Mucosa of rectum (tissue), 2 donors: Measurements from ENCODE around the gene IPCEF1.
A peak's percentile ranks its signal among the peaks of the same experiment; 100 is the strongest.

Experiments
- H3K27ac ChIP-seq, 2 donors: one replicate each; pipeline ENCODE4 v1.7.0; 2013; ENCODE audit warnings: inconsistent platforms in 2 of 2, low read depth in 2 of 2, low read length in 2 of 2
- H3K27me3 ChIP-seq, 2 donors: one replicate each; pipeline ENCODE4 v1.7.0; 2013; ENCODE audit warnings: low read length in 2 of 2; ENCODE audit not compliant: control insufficient read depth in 2 of 2, insufficient read depth in 2 of 2
- H3K36me3 ChIP-seq, 2 donors: one replicate each; pipeline ENCODE4 v1.7.0; 2013; ENCODE audit warnings: low read length in 2 of 2; ENCODE audit not compliant: control insufficient read depth in 2 of 2, insufficient read depth in 2 of 2
- H3K4me1 ChIP-seq, 2 donors: one replicate each; pipeline ENCODE4 v1.7.0; 2013; ENCODE audit warnings: low read length in 2 of 2, mild to moderate bottlenecking in 1 of 2; ENCODE audit not compliant: control insufficient read depth in 2 of 2, insufficient read depth in 2 of 2
- H3K4me3 ChIP-seq, 2 donors: one replicate each; pipeline ENCODE4 v1.7.0; 2013; ENCODE audit warnings: low read length in 2 of 2
- H3K9ac ChIP-seq, 2 donors: one replicate each; pipeline ENCODE4 v1.7.0; 2013; ENCODE audit warnings: low read length in 2 of 2, low read depth in 1 of 2, mild to moderate bottlenecking in 1 of 2
- H3K9me3 ChIP-seq, 2 donors: one replicate each; pipeline ENCODE4 v1.7.0; 2013; ENCODE audit warnings: low read length in 2 of 2; ENCODE audit not compliant: control insufficient read depth in 2 of 2
- donor health status: healthy.
- donor health status: Normal muscosa, but diverticular disease.

The IPCEF1 gene

GRCh38 chr6:154377726-154378125, 21.1 kb upstream of the IPCEF1 start:
- H3K27ac ChIP-seq = no peak overlapping the region
- H3K36me3 ChIP-seq = no peaks in the 10 kb centered on the region
- H3K4me1 ChIP-seq = no peaks in the 10 kb centered on the region
- H3K9me3 ChIP-seq = no peaks in the 10 kb centered on the region
- no peak overlapping the region for H3K9ac ChIP-seq
- H3K4me3 ChIP-seq = no peak overlapping the region
- no peaks in the 10 kb centered on the region for H3K27me3 ChIP-seq

- no peak overlapping the region for H3K9ac ChIP-seq
- H3K4me3 ChIP-seq = no peak overlapping the region
- H3K9me3 ChIP-seq = no peaks in the 10 kb centered on the region
- no peaks in the 10 kb centered on the region for H3K27me3 ChIP-seq
- no peaks in the 10 kb centered on the region for H3K4me1 ChIP-seq
- H3K36me3 ChIP-seq = no peaks in the 10 kb centered on the region
- no peak overlapping the region for H3K27ac ChIP-seq
These were observed 17.4 kb upstream of the IPCEF1 start for GRCh38 chr6:154373971-154374370.

- H3K4me1 ChIP-seq = no peaks in the 10 kb centered on the region
These were observed 14.7 kb upstream of the IPCEF1 start for GRCh38 chr6:154371281-154371680.

GRCh38 chr6:154370545-154370944, 13.9 kb upstream of the IPCEF1 start:
- Histone ChIP-seq H3K36me3 (no peaks in the 10 kb centered on the region), H3K27ac (no peak overlapping the region), H3K4me3 (no peak overlapping the region), H3K4me1 (no peaks in the 10 kb centered on the region), H3K9ac (no peak overlapping the region), H3K9me3 (no peaks in the 10 kb centered on the region), H3K27me3 (no peaks in the 10 kb centered on the region)

More at GRCh38 chr6:154371281-154371680, 14.7 kb upstream of the IPCEF1 start:
- H3K9ac ChIP-seq = no peak overlapping the region
- no peaks in the 10 kb centered on the region for H3K27me3 ChIP-seq
- no peaks in the 10 kb centered on the region for H3K9me3 ChIP-seq
- H3K27ac ChIP-seq = no peak overlapping the region
- no peaks in the 10 kb centered on the region for H3K36me3 ChIP-seq
- no peak overlapping the region for H3K4me3 ChIP-seq

- H3K27me3 ChIP-seq = no peaks in the 10 kb centered on the region
- H3K4me3 ChIP-seq = no peak overlapping the region
- H3K27ac ChIP-seq = no peak overlapping the region
- H3K9me3 ChIP-seq = no peaks in the 10 kb centered on the region
- H3K4me1 ChIP-seq = no peaks in the 10 kb centered on the region
- no peaks in the 10 kb centered on the region for H3K36me3 ChIP-seq
- no peak overlapping the region for H3K9ac ChIP-seq
These were observed 11.5 kb upstream of the IPCEF1 start for GRCh38 chr6:154367839-154368695.

- Histone ChIP-seq H3K9me3 (no peaks in the 10 kb centered on the region), H3K9ac (no peak overlapping the region), H3K27ac (no peak overlapping the region)
These were observed 10.7 kb upstream of the IPCEF1 start for GRCh38 chr6:154367336-154367735.

GRCh38 chr6:154363821-154364220, 7.2 kb upstream of the IPCEF1 start:
- H3K27me3 ChIP-seq = no peaks in the 10 kb centered on the region
- H3K9ac ChIP-seq = no peak overlapping the region
- H3K36me3 ChIP-seq = no peaks in the 10 kb centered on the region
- no peak overlapping the region for H3K4me3 ChIP-seq
- no peaks in the 10 kb centered on the region for H3K9me3 ChIP-seq
- no peaks in the 10 kb centered on the region for H3K4me1 ChIP-seq
- no peak overlapping the region for H3K27ac ChIP-seq

More at GRCh38 chr6:154367336-154367735, 10.7 kb upstream of the IPCEF1 start:
- Histone ChIP-seq H3K4me3 (no peak overlapping the region), H3K36me3 (no peaks in the 10 kb centered on the region), H3K4me1 (no peaks in the 10 kb centered on the region), H3K27me3 (no peaks in the 10 kb centered on the region)

GRCh38 chr6:154361476-154361875, 4.9 kb upstream of the IPCEF1 start:
- no peaks in the 10 kb centered on the region for H3K27me3 ChIP-seq
- H3K4me1 ChIP-seq = no peaks in the 10 kb centered on the region
- no peak overlapping the region for H3K27ac ChIP-seq
- no peak overlapping the region for H3K4me3 ChIP-seq
- H3K9me3 ChIP-seq = no peaks in the 10 kb centered on the region
- H3K9ac ChIP-seq = no peak overlapping the region
- H3K36me3 ChIP-seq = no peaks in the 10 kb centered on the region

- Histone ChIP-seq H3K9me3 (no peaks in the 10 kb centered on the region), H3K27me3 (no peaks in the 10 kb centered on the region), H3K36me3 (no peaks in the 10 kb centered on the region), H3K27ac (no peak overlapping the region), H3K9ac (no peak overlapping the region), H3K4me3 (no peak overlapping the region), H3K4me1 (no peaks in the 10 kb centered on the region)
These were observed 3.9 kb upstream of the IPCEF1 start for GRCh38 chr6:154360476-154360875.

GRCh38 chr6:154359679-154360078, 3.1 kb upstream of the IPCEF1 start:
- Histone ChIP-seq H3K27me3 (no peaks in the 10 kb centered on the region), H3K27ac (peak overlapping the region in 1 of 2 donors; percentile 16), H3K36me3 (no peaks in the 10 kb centered on the region), H3K4me3 (no peak overlapping the region), H3K9me3 (no peaks in the 10 kb centered on the region), H3K9ac (no peak overlapping the region), H3K4me1 (no peaks in the 10 kb centered on the region)
